Neuronal stem cell (in vitro differentiated cells): ENCODE measurements around the gene RAB11FIP2.
"Not testable (repeated sequence)": the region's sequence is repeated elsewhere in the genome, so short reads cannot be mapped to it uniquely, and the experiment has no call there.

Source experiments
- DNase-seq: peaks from one replicate; pipeline ENCODE4 v3.0.0-alpha.2; 2013; ENCODE audit warnings: low spot score
- H2AFZ ChIP-seq: one replicate; pipeline ENCODE4 v1.6.1; 2013; ENCODE audit warnings: mild to moderate bottlenecking, low read length, inconsistent platforms
- H2AK5ac ChIP-seq: 2 replicates; pipeline ENCODE4 v1.6.1; 2013; ENCODE audit warnings: low read depth, mild to moderate bottlenecking, inconsistent platforms, low read length, moderate library complexity, mixed read lengths
- H2BK120ac ChIP-seq: 2 replicates; pipeline ENCODE4 v1.6.1; 2013; ENCODE audit warnings: low read depth, mild to moderate bottlenecking, inconsistent platforms, low read length, moderate library complexity, mixed read lengths
- H2BK12ac ChIP-seq: one replicate; pipeline ENCODE4 v1.6.1; 2013; ENCODE audit warnings: low read length, inconsistent platforms
- H2BK15ac ChIP-seq: 2 replicates; pipeline ENCODE4 v1.6.1; 2013; ENCODE audit warnings: mild to moderate bottlenecking, low read length, inconsistent platforms, mixed read lengths
- H2BK5ac ChIP-seq: one replicate; pipeline ENCODE4 v1.6.1; 2013; ENCODE audit warnings: inconsistent platforms, mild to moderate bottlenecking, low read length, moderate library complexity
- H3K14ac ChIP-seq: one replicate; pipeline ENCODE4 v1.6.1; 2013; ENCODE audit warnings: low read length, inconsistent platforms
- H3K18ac ChIP-seq: 2 replicates; pipeline ENCODE4 v1.6.1; 2013; ENCODE audit warnings: low read length, inconsistent platforms
- H3K23ac ChIP-seq: 2 replicates; pipeline ENCODE4 v1.6.1; 2013; ENCODE audit warnings: low read depth, mild to moderate bottlenecking, mixed read lengths, low read length, inconsistent platforms; ENCODE audit not compliant: poor library complexity
- H3K27ac ChIP-seq: replicated peaks from 3 replicates; pipeline ENCODE4 v1.5.1; 2013; ENCODE audit warnings: low read length, inconsistent platforms
- H3K27me3 ChIP-seq, 3 experiments: 2 replicates each; pipeline ENCODE4 v1.6.1; 2013; ENCODE audit warnings: low read length in 3 of 3, mild to moderate bottlenecking in 2 of 3, inconsistent platforms in 1 of 3, low read depth in 1 of 3, mixed read lengths in 1 of 3, moderate library complexity in 1 of 3; ENCODE audit not compliant: control insufficient read depth in 3 of 3, insufficient read depth in 3 of 3
- H3K36me3 ChIP-seq, 2 donors: replicated peaks in 1 of 2; 2 replicates each; pipeline ENCODE4 v1.6.1; 2013; ENCODE audit warnings: low read length in 2 of 2; ENCODE audit not compliant: control insufficient read depth in 2 of 2, insufficient read depth in 2 of 2
- H3K4ac ChIP-seq: 2 replicates; pipeline ENCODE4 v1.6.1; 2013; ENCODE audit warnings: inconsistent platforms, mild to moderate bottlenecking, low read length, moderate library complexity
- H3K4me1 ChIP-seq, 2 donors: 1 replicate in 1 of 2; 2 replicates in 1 of 2; pipeline ENCODE4 v1.6.1; 2013; ENCODE audit warnings: low read length in 2 of 2, low read depth in 1 of 2; ENCODE audit not compliant: control insufficient read depth in 2 of 2, insufficient read depth in 1 of 2
- H3K4me2 ChIP-seq: one replicate; pipeline ENCODE4 v1.6.1; 2013; ENCODE audit warnings: mild to moderate bottlenecking, low read length, inconsistent platforms; ENCODE audit not compliant: insufficient read depth, poor library complexity, severe bottlenecking
- H3K4me3 ChIP-seq, 2 donors: 2 replicates each; pipeline ENCODE4 v1.5.1; 2013; ENCODE audit warnings: low read length in 2 of 2, mild to moderate bottlenecking in 2 of 2, inconsistent platforms in 1 of 2, moderate library complexity in 1 of 2
- H3K79me1 ChIP-seq: one replicate; pipeline ENCODE4 v1.6.1; 2013; ENCODE audit warnings: low read depth, mild to moderate bottlenecking, inconsistent platforms, low read length, moderate library complexity
- H3K9ac ChIP-seq: one replicate; pipeline ENCODE4 v1.6.1; 2013; ENCODE audit warnings: mild to moderate bottlenecking, low read depth, low read length, inconsistent platforms; ENCODE audit not compliant: poor library complexity
- H3K9me3 ChIP-seq, 2 donors: replicated peaks in 1 of 2; 2 replicates each; pipeline versions ENCODE3 to v1.6.1; 2013; ENCODE audit warnings: low read length in 2 of 2, mild to moderate bottlenecking in 2 of 2, inconsistent platforms in 1 of 2, low read depth in 1 of 2, mixed read lengths in 1 of 2, moderate library complexity in 1 of 2; ENCODE audit not compliant: control insufficient read depth in 2 of 2, insufficient read depth in 1 of 2
- H4K8ac ChIP-seq: one replicate; pipeline ENCODE4 v1.6.1; 2013; ENCODE audit warnings: low read depth, mild to moderate bottlenecking, inconsistent platforms, low read length, moderate library complexity
- H4K91ac ChIP-seq: one replicate; pipeline ENCODE4 v1.6.1; 2013; ENCODE audit warnings: low read length, low read depth, mild to moderate bottlenecking, inconsistent platforms; ENCODE audit not compliant: poor library complexity
- WGBS, 2 donors: extraction: QIAGEN DNeasy Blood & Tissue Kit; methylation state at CpG; one replicate each; pipeline ENCODE4 v1.1.7; 2013; ENCODE audit warnings: missing lambda C conversion rate in 2 of 2, mixed read lengths in 1 of 2; ENCODE audit not compliant: insufficient read length in 2 of 2, insufficient replicate concordance in 1 of 2; ENCODE audit errors: extremely low coverage in 2 of 2; 5-methylcytosine and 5-hydroxymethylcytosine counted together

The RAB11FIP2 gene

GRCh38 chr10:118076705-118077104 lies 30.0 kb upstream of the RAB11FIP2 start:
- Histone ChIP-seq H2AFZ (no peak overlapping the region), H2BK15ac (no peak overlapping the region), H3K27ac (no peak overlapping the region), H3K9me3 (no peaks in the 10 kb centered on the region), H3K23ac (no peak overlapping the region), H3K4me2 (no peak overlapping the region), H3K9ac (no peak overlapping the region), H3K4me1 (peaks cover 0 to 3% of the 10 kb centered on the region in 2 donors), H4K91ac (no peak overlapping the region), H3K4me3 (no peak overlapping the region), H2BK120ac (no peak overlapping the region), H2BK5ac (no peak overlapping the region), H3K27me3 (no peaks in the 10 kb centered on the region), H3K18ac (no peak overlapping the region), H2BK12ac (no peak overlapping the region), H3K79me1 (no peaks in the 10 kb centered on the region), H3K36me3 (no peaks in the 10 kb centered on the region), H4K8ac (no peak overlapping the region), H3K14ac (no peak overlapping the region), H3K4ac (no peak overlapping the region), H2AK5ac (no peak overlapping the region)
- no peak for DNase-seq
- no CpG with 5 or more reads among the region's 3 CpGs for WGBS, 2 donors

GRCh38 chr10:118072840-118073239 lies 26.1 kb upstream of the RAB11FIP2 start:
- Histone ChIP-seq H2BK12ac (no peak overlapping the region), H3K36me3 (no peaks in the 10 kb centered on the region), H4K91ac (no peak overlapping the region), H2BK5ac (no peak overlapping the region), H3K4ac (no peak overlapping the region), H3K18ac (no peak overlapping the region), H3K79me1 (no peaks in the 10 kb centered on the region), H3K27me3 (no peaks in the 10 kb centered on the region), H3K23ac (no peak overlapping the region), H2BK120ac (no peak overlapping the region), H3K9me3 (no peaks in the 10 kb centered on the region), H2AFZ (no peak overlapping the region), H3K4me3 (no peak overlapping the region), H3K27ac (no peak overlapping the region), H3K14ac (no peak overlapping the region), H3K4me1 (peaks cover 0 to 4% of the 10 kb centered on the region in 2 donors), H3K9ac (no peak overlapping the region), H3K4me2 (no peak overlapping the region), H2BK15ac (no peak overlapping the region), H2AK5ac (no peak overlapping the region), H4K8ac (peak overlapping the region; percentile 65)
- WGBS, 2 donors = no CpG with 5 or more reads among the region's 1 CpG
- DNase-seq = no peak

GRCh38 chr10:118067389-118067788 lies 20.6 kb upstream of the RAB11FIP2 start:
- not testable (repeated sequence) for H2AK5ac ChIP-seq, H3K9ac ChIP-seq, H2BK120ac ChIP-seq, H3K4me3 ChIP-seq, H3K36me3 ChIP-seq, H3K4ac ChIP-seq, H3K79me1 ChIP-seq, H3K27ac ChIP-seq, H3K23ac ChIP-seq, H3K9me3 ChIP-seq, H2BK5ac ChIP-seq, H2AFZ ChIP-seq, H3K4me1 ChIP-seq, H3K18ac ChIP-seq, H2BK15ac ChIP-seq, H4K8ac ChIP-seq, H3K27me3 ChIP-seq, H2BK12ac ChIP-seq, H4K91ac ChIP-seq, H3K4me2 ChIP-seq, H3K14ac ChIP-seq, DNase-seq
- WGBS, 2 donors = no CpG with 5 or more reads among the region's 1 CpG

GRCh38 chr10:118062798-118063238 lies 16.1 kb upstream of the RAB11FIP2 start:
- Histone ChIP-seq H2BK120ac (no peak overlapping the region), H3K9ac (no peak overlapping the region), H4K8ac (no peak overlapping the region), H3K36me3 (no peaks in the 10 kb centered on the region), H3K4me2 (no peak overlapping the region), H3K9me3 (no peaks in the 10 kb centered on the region), H2BK5ac (no peak overlapping the region), H3K23ac (no peak overlapping the region), H3K27me3 (no peaks in the 10 kb centered on the region), H3K14ac (no peak overlapping the region), H2AK5ac (no peak overlapping the region), H3K4me1 (peaks cover 0 to 3% of the 10 kb centered on the region in 2 donors), H3K4me3 (no peak overlapping the region), H2AFZ (no peak overlapping the region), H3K4ac (no peak overlapping the region), H3K18ac (no peak overlapping the region), H2BK15ac (no peak overlapping the region), H3K27ac (no peak overlapping the region), H4K91ac (no peak overlapping the region), H3K79me1 (no peaks in the 10 kb centered on the region), H2BK12ac (no peak overlapping the region)
- no peak for DNase-seq
- WGBS, 2 donors = no CpG with 5 or more reads among the region's 4 CpGs
